ENCODE measurements around the gene ANO6. TPM values are rescaled to one million over a fixed set of nuclear protein-coding genes. Genes with fewer than 3 reads are reported as not detected.
A peak's percentile ranks its signal among the peaks of the same experiment; 100 is the strongest.

ANO6 gene
- total and polyA plus RNA-seq, 8 donors = 4.4 to 78.8 (median 21.9) TPM

- TF ChIP-seq POLR2AphosphoS5 (IDR thresholded peaks at IDR 0.05) (no peak), CTCF (IDR thresholded peaks at IDR 0.05) (no peak), POLR2A (IDR thresholded peaks at IDR 0.05) (no peak), EP300 (IDR thresholded peaks at IDR 0.05) (no peak)
- WGBS, 5 donors = 79 to 100% (median 91%) methylated on average over 1 of the region's 1 CpG
- DNase-seq = peak in 1 of 2 donors; percentile 14
- Histone ChIP-seq H3K27me3 (no peaks in the 10 kb centered on the region), H3K27ac (no peak overlapping the region), H3K9me3 (no peaks in the 10 kb centered on the region), H3K4me3 (no peak overlapping the region), H3K36me3 (no peaks in the 10 kb centered on the region), H3K4me1 (peaks cover under 1 to 44% (median 9%) of the 10 kb centered on the region in 4 donors)
- intact Hi-C loops (cut with DNase I; ENCODE audit: low total_unique reads) = no loop called here
These were observed 38.4 kb downstream of the ANO6 start for GRCh38 chr12:45254254-45254653.

DNA sequence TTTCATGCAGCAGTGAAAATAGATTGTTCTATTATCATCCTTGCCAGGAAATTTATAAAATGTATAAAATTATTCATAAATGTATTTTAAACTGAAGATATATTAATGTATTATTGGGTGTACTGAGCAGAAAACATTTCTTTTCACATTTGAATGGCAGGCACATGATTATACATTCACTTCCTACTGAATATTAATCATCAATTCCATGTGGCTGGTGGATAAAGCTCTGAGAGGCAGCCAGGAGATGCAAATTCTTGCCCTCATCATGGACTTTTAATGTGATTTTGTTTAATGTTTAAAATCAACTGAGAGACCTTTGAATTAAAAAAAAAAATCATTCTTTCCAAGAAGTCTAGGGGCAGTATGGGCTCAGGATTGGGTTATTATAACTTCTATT lies 40.8 kb downstream of the ANO6 start:
- peaks cover 13 to 53% (median 21%) of the 10 kb centered on the region in 4 donors for H3K4me1 ChIP-seq
- intact Hi-C loops (cut with DNase I; ENCODE audit: low total_unique reads) = no loop called here
- DNase-seq = no peak
- no peak overlapping the region for H3K27ac ChIP-seq
- H3K27me3 ChIP-seq = no peaks in the 10 kb centered on the region
- H3K9me3 ChIP-seq = no peaks in the 10 kb centered on the region
- no peaks in the 10 kb centered on the region for H3K36me3 ChIP-seq
- TF ChIP-seq CTCF (IDR thresholded peaks at IDR 0.05) = no peak
- TF ChIP-seq POLR2A (IDR thresholded peaks at IDR 0.05) = no peak
- no peak for TF ChIP-seq EP300 (IDR thresholded peaks at IDR 0.05)
- TF ChIP-seq POLR2AphosphoS5 (IDR thresholded peaks at IDR 0.05) = no peak
- H3K4me3 ChIP-seq = no peak overlapping the region

- no peak overlapping the region for H3K27ac ChIP-seq
- DNase-seq = no peak
- intact Hi-C loops (cut with DNase I; ENCODE audit: low total_unique reads) = no loop called here
- WGBS, 5 donors = 73 to 90% (median 88%) methylated on average over 6 of the region's 6 CpGs
- TF ChIP-seq POLR2AphosphoS5 (IDR thresholded peaks at IDR 0.05) (no peak), EP300 (IDR thresholded peaks at IDR 0.05) (no peak), POLR2A (IDR thresholded peaks at IDR 0.05) (no peak), CTCF (IDR thresholded peaks at IDR 0.05) (no peak)
- H3K36me3 ChIP-seq = no peaks in the 10 kb centered on the region
- no peak overlapping the region for H3K4me3 ChIP-seq
- H3K27me3 ChIP-seq = no peaks in the 10 kb centered on the region
- no peaks in the 10 kb centered on the region for H3K9me3 ChIP-seq
- H3K4me1 ChIP-seq = peaks cover 13 to 47% (median 21%) of the 10 kb centered on the region in 4 donors
These were observed 41.5 kb downstream of the ANO6 start for GRCh38 chr12:45257185-45257930.

- H3K27me3 ChIP-seq = no peaks in the 10 kb centered on the region
- WGBS, 5 donors = 55 to 72% (median 62%) methylated on average over 3 of the region's 3 CpGs
- H3K4me3 ChIP-seq = no peak overlapping the region
- peaks cover 13 to 54% (median 26%) of the 10 kb centered on the region in 4 donors for H3K4me1 ChIP-seq
- no peaks in the 10 kb centered on the region for H3K36me3 ChIP-seq
- intact Hi-C loops (cut with DNase I; ENCODE audit: low total_unique reads) = no loop called here
- DNase-seq = no peak
- TF ChIP-seq POLR2A (IDR thresholded peaks at IDR 0.05) (no peak), EP300 (IDR thresholded peaks at IDR 0.05) (no peak), CTCF (IDR thresholded peaks at IDR 0.05) (no peak), POLR2AphosphoS5 (IDR thresholded peaks at IDR 0.05) (no peak)
- peak overlapping the region in 2 of 5 donors; percentile 6 to 26 for H3K27ac ChIP-seq
- H3K9me3 ChIP-seq = no peaks in the 10 kb centered on the region
These were observed 43.8 kb downstream of the ANO6 start for GRCh38 chr12:45259675-45260074.
